Measurements from ENCODE around the gene SCNM1. TPM values are rescaled to one million over a fixed set of nuclear protein-coding genes. Genes with fewer than 3 reads are reported as not detected.

The SCNM1 gene
- total RNA-seq, 1 donor from 2014 or later = 22.1 TPM

DNA sequence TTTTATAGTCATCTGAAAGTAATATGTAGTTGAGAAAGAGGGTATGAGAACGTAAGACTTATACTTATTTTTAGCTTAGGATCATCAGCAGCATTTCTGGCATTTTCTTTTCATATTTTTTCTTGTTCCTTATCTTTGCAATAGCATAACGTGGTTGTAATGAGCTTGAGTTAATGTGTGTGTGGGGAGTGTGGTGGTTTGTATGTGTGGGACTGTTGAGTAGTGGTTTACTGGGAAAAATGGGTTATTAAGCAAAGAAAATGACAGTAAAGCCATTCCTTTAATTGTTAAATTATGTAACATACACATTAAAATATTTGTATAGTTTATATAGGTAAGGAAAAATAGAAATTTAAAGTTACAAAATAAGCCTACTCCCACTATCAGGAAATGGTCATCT, 47.6 kb downstream of the SCNM1 start:
- no peak overlapping the region for H3K4me3 ChIP-seq
- no peaks in the 10 kb centered on the region for H3K9me3 ChIP-seq
- H3K36me3 ChIP-seq = peaks cover 0 to 5% of the 10 kb centered on the region in 2 donors
- DNase-seq (ENCODE audit: extremely low spot score in 2 of 2) = no peak
- TF ChIP-seq, protein P1, sequence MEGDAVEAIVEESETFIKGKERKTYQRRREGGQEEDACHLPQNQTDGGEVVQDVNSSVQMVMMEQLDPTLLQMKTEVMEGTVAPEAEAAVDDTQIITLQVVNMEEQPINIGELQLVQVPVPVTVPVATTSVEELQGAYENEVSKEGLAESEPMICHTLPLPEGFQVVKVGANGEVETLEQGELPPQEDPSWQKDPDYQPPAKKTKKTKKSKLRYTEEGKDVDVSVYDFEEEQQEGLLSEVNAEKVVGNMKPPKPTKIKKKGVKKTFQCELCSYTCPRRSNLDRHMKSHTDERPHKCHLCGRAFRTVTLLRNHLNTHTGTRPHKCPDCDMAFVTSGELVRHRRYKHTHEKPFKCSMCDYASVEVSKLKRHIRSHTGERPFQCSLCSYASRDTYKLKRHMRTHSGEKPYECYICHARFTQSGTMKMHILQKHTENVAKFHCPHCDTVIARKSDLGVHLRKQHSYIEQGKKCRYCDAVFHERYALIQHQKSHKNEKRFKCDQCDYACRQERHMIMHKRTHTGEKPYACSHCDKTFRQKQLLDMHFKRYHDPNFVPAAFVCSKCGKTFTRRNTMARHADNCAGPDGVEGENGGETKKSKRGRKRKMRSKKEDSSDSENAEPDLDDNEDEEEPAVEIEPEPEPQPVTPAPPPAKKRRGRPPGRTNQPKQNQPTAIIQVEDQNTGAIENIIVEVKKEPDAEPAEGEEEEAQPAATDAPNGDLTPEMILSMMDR (IDR thresholded peaks at IDR 0.05) = no peak
- TF ChIP-seq POLR2A (IDR thresholded peaks at IDR 0.05) (no peak), POLR2AphosphoS5 (IDR thresholded peaks at IDR 0.05; ENCODE audit: insufficient read depth in 1 of 2, low read depth in 1 of 2) (no peak)
- intact Hi-C loops (cut with DNase I) = no loop called here
- no peak overlapping the region for H3K27ac ChIP-seq
- peaks cover 20% of the 10 kb centered on the region for H3K4me1 ChIP-seq
- no peaks in the 10 kb centered on the region for H3K27me3 ChIP-seq

Other genes with a start within 250 kb of the SCNM1 start
- 51.1 TPM for gene SETDB1, start 239.8 kb upstream of the SCNM1 start, total RNA-seq
- 86.4 TPM for gene CERS2, start 191.3 kb upstream of the SCNM1 start, total RNA-seq
- 0.49 TPM for gene ANXA9, start 183.9 kb upstream of the SCNM1 start, total RNA-seq
- 27.0 TPM for gene MINDY1, start 159.2 kb upstream of the SCNM1 start, total RNA-seq
- 25.5 TPM for gene PRUNE1, start 157.7 kb upstream of the SCNM1 start, total RNA-seq
- 105 TPM for gene BNIPL, start 129.6 kb upstream of the SCNM1 start, total RNA-seq
- 5.2 TPM for gene C1orf56, start 118.4 kb upstream of the SCNM1 start, total RNA-seq
- gene CDC42SE1, start 106.5 kb upstream of the SCNM1 start, total RNA-seq = 89.1 TPM
- gene MLLT11, start 105.7 kb upstream of the SCNM1 start, total RNA-seq = 3.7 TPM
- gene GABPB2, start 95.4 kb upstream of the SCNM1 start, total RNA-seq = 19.2 TPM
- gene SEMA6C, start 19.5 kb upstream of the SCNM1 start, total RNA-seq = 10.1 TPM
- 7.6 TPM for gene TNFAIP8L2, start 9.5 kb upstream of the SCNM1 start, total RNA-seq
- gene LYSMD1, start 242 bp upstream of the SCNM1 start, total RNA-seq = 21.1 TPM
- 2.2 TPM for gene TMOD4, start 9.8 kb downstream of the SCNM1 start, total RNA-seq
- gene VPS72, start 24.1 kb downstream of the SCNM1 start, total RNA-seq = 17.2 TPM
- 80.3 TPM for gene PIP5K1A, start 32.4 kb downstream of the SCNM1 start, total RNA-seq
- 118 TPM for gene PSMD4, start 88.6 kb downstream of the SCNM1 start, total RNA-seq
- 26.8 TPM for gene ZNF687, start 116.2 kb downstream of the SCNM1 start, total RNA-seq
- 69.0 TPM for gene PI4KB, start 161.3 kb downstream of the SCNM1 start, total RNA-seq
- 13.0 TPM for gene RFX5, start 181.1 kb downstream of the SCNM1 start, total RNA-seq
- 30.9 TPM for gene SELENBP1, start 206.6 kb downstream of the SCNM1 start, total RNA-seq
- 292 TPM for gene PSMB4, start 233.4 kb downstream of the SCNM1 start, total RNA-seq